ENCODE measurements around the gene UGT1A3.

DNA sequence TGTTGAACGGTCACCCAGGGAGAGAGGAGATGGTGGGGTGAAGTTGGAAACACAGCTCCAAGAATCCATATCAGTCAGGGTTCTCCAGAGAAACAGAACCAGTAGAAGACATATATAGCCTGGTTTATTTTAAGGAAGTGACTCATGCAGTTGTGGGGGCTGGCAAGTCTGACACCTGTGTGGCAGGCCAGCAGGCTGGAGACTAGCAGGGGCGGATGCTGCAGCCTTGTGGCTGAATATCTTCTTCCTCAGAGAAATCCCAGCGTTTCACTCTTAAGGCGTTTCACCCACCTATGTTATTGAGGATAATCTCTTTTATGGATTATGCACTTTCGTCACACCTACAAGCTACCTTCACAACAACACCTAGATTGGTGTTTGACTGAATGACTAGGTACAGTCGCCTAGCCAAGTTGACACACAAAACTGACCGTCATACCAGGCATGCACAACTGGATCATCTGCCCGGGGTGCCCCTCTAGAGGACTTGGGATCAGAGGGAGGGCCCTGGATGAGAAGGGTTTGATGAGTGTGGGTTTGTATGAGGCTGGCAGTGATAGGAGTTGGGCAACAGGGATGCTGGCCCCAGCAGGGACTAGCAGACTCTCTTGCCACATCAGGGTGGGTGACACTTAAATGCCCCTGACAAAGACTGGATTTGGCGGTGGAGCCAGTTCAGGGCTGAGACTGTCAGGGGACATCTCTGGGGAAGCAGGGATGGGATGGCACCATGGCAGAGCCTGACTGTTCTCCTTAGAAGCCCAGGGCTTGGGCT, 72.7 kb downstream of the UGT1A3 start:
- no peak for TF ChIP-seq CTCF (IDR thresholded peaks at IDR 0.05; ENCODE audit: poor library complexity)
- no peak for TF ChIP-seq EZH2 (IDR thresholded peaks at IDR 0.05; ENCODE audit: borderline replicate concordance)
- TF ChIP-seq EZH2phosphoT487 (IDR thresholded peaks at IDR 0.05; ENCODE audit: low read depth, severe bottlenecking, unreplicated experiment): no peak
